Loucy (cell line): ENCODE results near the gene ATP8A2.

ENCODE experiments used
- H2AFZ ChIP-seq: fragments of 200-600 bp; sonication (generic); 2 replicates; pipeline ENCODE4 v1.6.0; 2016; ENCODE audit warnings: antibody characterized with exemption, mild to moderate bottlenecking, low read length, moderate library complexity
- H3F3A ChIP-seq: fragments of 200-600 bp; 2 replicates; pipeline ENCODE4 v1.6.0; 2016; ENCODE audit warnings: antibody characterized with exemption, low read depth, mild to moderate bottlenecking
- H3K27me3 ChIP-seq: fragments of 200-600 bp; sonication (generic); 2 replicates; pipeline ENCODE4 v1.6.1; 2014; ENCODE audit warnings: low read length, mild to moderate bottlenecking; ENCODE audit not compliant: insufficient read depth, poor library complexity, severe bottlenecking
- H3K36me3 ChIP-seq: fragments of 200-600 bp; sonication (generic); 2 replicates; pipeline ENCODE4 v1.6.1; 2016; ENCODE audit warnings: low read length; ENCODE audit not compliant: insufficient read depth
- H3K4me1 ChIP-seq: fragments of 200-600 bp; sonication (generic); 2 replicates; pipeline ENCODE4 v1.5.1; 2014; ENCODE audit warnings: low read length, mild to moderate bottlenecking; ENCODE audit not compliant: insufficient read depth, poor library complexity, severe bottlenecking
- H3K4me2 ChIP-seq: fragments of 200-600 bp; sonication (generic); 2 replicates; pipeline ENCODE4 v1.6.0; 2014; ENCODE audit warnings: antibody characterized with exemption, low read length, low read depth, mild to moderate bottlenecking; ENCODE audit not compliant: poor library complexity, severe bottlenecking
- H3K4me3 ChIP-seq: fragments of 200-600 bp; sonication (generic); 2 replicates; pipeline ENCODE4 v1.5.1; 2014; ENCODE audit warnings: low read length, mild to moderate bottlenecking, mixed read lengths; ENCODE audit not compliant: poor library complexity, severe bottlenecking
- H3K79me2 ChIP-seq: fragments of 200-600 bp; sonication (generic); 2 replicates; pipeline ENCODE4 v1.6.1; 2014; ENCODE audit warnings: low read length; ENCODE audit not compliant: insufficient read depth
- H3K9ac ChIP-seq: fragments of 200-600 bp; sonication (generic); 2 replicates; pipeline ENCODE4 v1.6.0; 2014; ENCODE audit warnings: mild to moderate bottlenecking, low read depth, low read length, moderate library complexity; ENCODE audit not compliant: poor library complexity, severe bottlenecking
- H3K9me2 ChIP-seq: fragments of 200-600 bp; sonication (generic); replicated peaks from 2 replicates; pipeline ENCODE4 v1.6.1; 2016; ENCODE audit warnings: low read depth, low read length, mixed read lengths
- H3K9me3 ChIP-seq: fragments of 200-600 bp; sonication (generic); 2 replicates; pipeline ENCODE4 v1.6.1; 2014; ENCODE audit warnings: mild to moderate bottlenecking, antibody characterized with exemption, low read length, low read depth; ENCODE audit not compliant: insufficient read depth
- H4K20me1 ChIP-seq: fragments of 200-600 bp; sonication (generic); 2 replicates; pipeline ENCODE4 v1.6.0; 2014; ENCODE audit warnings: antibody characterized with exemption, low read length, mild to moderate bottlenecking; ENCODE audit not compliant: insufficient read depth, poor library complexity, severe bottlenecking
- EZH2phosphoT487 ChIP-seq: fragments of 200-600 bp; IDR thresholded peaks from 2 replicates; pipeline ENCODE4 v1.6.1; 2018; ENCODE audit warnings: antibody characterized with exemption, mild to moderate bottlenecking, moderate library complexity, borderline replicate concordance
- TF ChIP-seq, protein P1 (sequence below): fragments of 200-600 bp; sonication (generic); conservative IDR thresholded peaks from 2 replicates; pipeline ENCODE4 v1.5.1; 2014; ENCODE audit warnings: mild to moderate bottlenecking, antibody characterized with exemption, low read length

The ATP8A2 gene

DNA sequence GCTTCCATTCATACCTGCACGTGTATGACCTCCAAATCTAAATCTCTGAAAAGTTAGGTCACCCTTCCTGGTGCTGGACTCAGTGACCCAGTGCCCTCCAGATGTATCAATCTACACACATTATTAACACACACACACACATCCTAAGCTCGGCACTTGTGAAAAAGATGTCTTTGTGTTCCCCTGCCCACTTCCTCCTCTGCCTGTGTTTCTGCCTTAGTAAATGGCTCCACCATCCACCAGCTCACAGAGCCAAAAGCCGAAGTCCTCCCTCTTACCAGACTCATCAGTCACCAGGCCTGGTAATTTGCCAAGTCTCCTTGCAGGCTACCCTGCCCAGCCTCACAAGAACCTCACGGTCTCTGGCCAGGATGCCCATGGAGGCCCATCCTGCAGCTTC lies 548.5 kb downstream of the ATP8A2 start:
- no peaks in the 10 kb centered on the region for H3K27me3 ChIP-seq
- no peak overlapping the region for H3K9ac ChIP-seq
- H3K4me3 ChIP-seq, result no peak overlapping the region
- H3F3A ChIP-seq, result no peaks in the 10 kb centered on the region
- no peaks in the 10 kb centered on the region for H4K20me1 ChIP-seq
- H2AFZ ChIP-seq, result peak overlapping the region; percentile 64
- H3K4me2 ChIP-seq, result no peak overlapping the region
- TF ChIP-seq EZH2phosphoT487, result no peak
- TF ChIP-seq, protein P1, sequence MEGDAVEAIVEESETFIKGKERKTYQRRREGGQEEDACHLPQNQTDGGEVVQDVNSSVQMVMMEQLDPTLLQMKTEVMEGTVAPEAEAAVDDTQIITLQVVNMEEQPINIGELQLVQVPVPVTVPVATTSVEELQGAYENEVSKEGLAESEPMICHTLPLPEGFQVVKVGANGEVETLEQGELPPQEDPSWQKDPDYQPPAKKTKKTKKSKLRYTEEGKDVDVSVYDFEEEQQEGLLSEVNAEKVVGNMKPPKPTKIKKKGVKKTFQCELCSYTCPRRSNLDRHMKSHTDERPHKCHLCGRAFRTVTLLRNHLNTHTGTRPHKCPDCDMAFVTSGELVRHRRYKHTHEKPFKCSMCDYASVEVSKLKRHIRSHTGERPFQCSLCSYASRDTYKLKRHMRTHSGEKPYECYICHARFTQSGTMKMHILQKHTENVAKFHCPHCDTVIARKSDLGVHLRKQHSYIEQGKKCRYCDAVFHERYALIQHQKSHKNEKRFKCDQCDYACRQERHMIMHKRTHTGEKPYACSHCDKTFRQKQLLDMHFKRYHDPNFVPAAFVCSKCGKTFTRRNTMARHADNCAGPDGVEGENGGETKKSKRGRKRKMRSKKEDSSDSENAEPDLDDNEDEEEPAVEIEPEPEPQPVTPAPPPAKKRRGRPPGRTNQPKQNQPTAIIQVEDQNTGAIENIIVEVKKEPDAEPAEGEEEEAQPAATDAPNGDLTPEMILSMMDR, result no peak
- H3K4me1 ChIP-seq, result peaks cover 11% of the 10 kb centered on the region
- H3K36me3 ChIP-seq, result no peaks in the 10 kb centered on the region
- H3K79me2 ChIP-seq, result no peaks in the 10 kb centered on the region
- no peaks in the 10 kb centered on the region for H3K9me2 ChIP-seq
- H3K9me3 ChIP-seq, result no peaks in the 10 kb centered on the region

- H3K9me3 ChIP-seq, result no peaks in the 10 kb centered on the region
- H3K27me3 ChIP-seq, result no peaks in the 10 kb centered on the region
- H3K9ac ChIP-seq, result no peak overlapping the region
- H3K4me2 ChIP-seq, result no peak overlapping the region
- H3K4me1 ChIP-seq, result peaks cover 11% of the 10 kb centered on the region
- no peak overlapping the region for H3K4me3 ChIP-seq
- H2AFZ ChIP-seq, result no peak overlapping the region
- H4K20me1 ChIP-seq, result no peaks in the 10 kb centered on the region
- H3F3A ChIP-seq, result no peaks in the 10 kb centered on the region
- H3K9me2 ChIP-seq, result no peaks in the 10 kb centered on the region
- H3K36me3 ChIP-seq, result no peaks in the 10 kb centered on the region
- no peaks in the 10 kb centered on the region for H3K79me2 ChIP-seq
- TF ChIP-seq EZH2phosphoT487, result no peak
- TF ChIP-seq, protein P1, result no peak
Observed at GRCh38 chr13:25920931-25921330, 549.2 kb downstream of the ATP8A2 start.

DNA sequence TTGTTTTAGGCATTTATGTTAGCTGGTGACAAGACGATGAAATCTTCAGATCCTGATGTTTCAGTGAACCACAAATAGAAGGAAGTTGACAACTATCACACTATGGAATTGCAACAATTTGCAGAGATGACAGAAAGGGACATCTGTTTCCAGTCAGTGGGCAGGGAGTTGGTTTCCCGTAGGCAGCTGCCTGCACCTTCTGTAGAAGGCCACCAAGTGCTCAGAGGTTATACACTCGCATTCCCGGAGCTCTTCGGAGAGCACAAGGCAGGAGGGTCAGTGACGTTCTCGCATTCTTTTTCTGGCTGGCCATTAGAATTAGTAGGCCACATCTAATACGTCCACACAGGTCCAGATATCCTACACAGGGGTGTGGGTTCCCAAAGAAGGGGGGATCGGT lies 550.6 kb downstream of the ATP8A2 start:
- Histone ChIP-seq H4K20me1 (no peaks in the 10 kb centered on the region), H3K4me3 (no peak overlapping the region), H2AFZ (no peak overlapping the region), H3F3A (no peaks in the 10 kb centered on the region), H3K4me1 (peaks cover 11% of the 10 kb centered on the region), H3K9ac (no peak overlapping the region), H3K9me2 (no peaks in the 10 kb centered on the region), H3K4me2 (no peak overlapping the region), H3K36me3 (no peaks in the 10 kb centered on the region), H3K27me3 (no peaks in the 10 kb centered on the region), H3K79me2 (no peaks in the 10 kb centered on the region), H3K9me3 (no peaks in the 10 kb centered on the region)
- TF ChIP-seq, protein P1, result no peak
- TF ChIP-seq EZH2phosphoT487, result no peak
